Liver (tissue), 9 donors: ENCODE data around the gene MOXD1. TPM values are rescaled to one million over a fixed set of nuclear protein-coding genes. Genes with fewer than 3 reads are reported as not detected.

Experiments
- DNase-seq: peaks from one replicate; pipeline ENCODE4 v3.0.0-alpha.2; 2017; ENCODE audit warnings: low spot score
- H3K27ac ChIP-seq, 2 donors: one replicate each; pipeline ENCODE4 v1.7.0; 2013; ENCODE audit warnings: inconsistent platforms in 2 of 2, low read length in 2 of 2, control low read depth in 1 of 2, low read depth in 1 of 2, mild to moderate bottlenecking in 1 of 2
- H3K27me3 ChIP-seq, 4 donors: one replicate each; pipeline versions ENCODE4 v1.6.1 to v1.7.0; 2013; ENCODE audit warnings: low read length in 3 of 4, inconsistent platforms in 1 of 4, mild to moderate bottlenecking in 1 of 4, moderate library complexity in 1 of 4; ENCODE audit not compliant: control insufficient read depth in 4 of 4, insufficient read depth in 4 of 4
- H3K36me3 ChIP-seq, 4 donors: one replicate each; pipeline versions ENCODE4 v1.6.1 to v1.7.0; 2013; ENCODE audit warnings: low read length in 3 of 4, mild to moderate bottlenecking in 3 of 4, low read depth in 1 of 4, moderate library complexity in 1 of 4; ENCODE audit not compliant: control insufficient read depth in 4 of 4, insufficient read depth in 3 of 4
- H3K4me1 ChIP-seq, 4 donors: one replicate each; pipeline versions ENCODE4 v1.6.1 to v1.7.0; 2013; ENCODE audit warnings: low read length in 3 of 4, mild to moderate bottlenecking in 3 of 4, moderate library complexity in 1 of 4; ENCODE audit not compliant: control insufficient read depth in 4 of 4, insufficient read depth in 4 of 4
- H3K4me3 ChIP-seq, 3 donors: one replicate each; pipeline versions ENCODE4 v1.6.1 to v1.7.0; 2013; ENCODE audit warnings: low read length in 3 of 3, control low read depth in 1 of 3, low read depth in 1 of 3, mild to moderate bottlenecking in 1 of 3
- H3K9ac ChIP-seq, 2 donors: one replicate each; pipeline ENCODE4 v1.7.0; 2013; ENCODE audit warnings: low read length in 2 of 2, mild to moderate bottlenecking in 2 of 2, moderate library complexity in 2 of 2, control low read depth in 1 of 2, low read depth in 1 of 2
- H3K9me3 ChIP-seq, 4 donors: one replicate each; pipeline versions ENCODE4 v1.6.1 to v1.7.0; 2013; ENCODE audit warnings: low read length in 3 of 4; ENCODE audit not compliant: control insufficient read depth in 4 of 4
- ATF3 ChIP-seq: IDR thresholded peaks from 2 replicates; pipeline ENCODE4 v1.6.1; 2016; ENCODE audit warnings: antibody characterized with exemption
- CTCF ChIP-seq: fragments of 150-350 bp; IDR thresholded peaks from 2 replicates; pipeline ENCODE4 v1.5.1; 2017; ENCODE audit warnings: improper control_type of control experiment, low read depth, low read length; ENCODE audit not compliant: missing input control
- FOXA1 ChIP-seq: IDR thresholded peaks from 2 replicates; pipeline ENCODE4 v1.6.1; 2016; ENCODE audit warnings: antibody characterized with exemption
- FOXA2 ChIP-seq: IDR thresholded peaks from 2 replicates; pipeline ENCODE4 v1.6.1; 2016; ENCODE audit warnings: antibody characterized with exemption
- GABPA ChIP-seq, 2 donors: IDR thresholded peaks in 1 of 2; conservative IDR thresholded peaks in 1 of 2; 2 replicates each; pipeline ENCODE4 v1.6.1; 2016; ENCODE audit warnings: antibody characterized with exemption in 2 of 2, mild to moderate bottlenecking in 1 of 2, moderate library complexity in 1 of 2
- HNF4A ChIP-seq, 2 donors: conservative IDR thresholded peaks; 2 replicates each; pipeline ENCODE4 v1.6.1; 2016; ENCODE audit warnings: antibody characterized with exemption in 2 of 2, mild to moderate bottlenecking in 2 of 2
- HNF4G ChIP-seq: IDR thresholded peaks from 2 replicates; pipeline ENCODE4 v1.6.1; 2016; ENCODE audit warnings: antibody characterized with exemption
- JUND ChIP-seq, 2 donors: IDR thresholded peaks; 2 replicates each; pipeline ENCODE4 v1.6.1; 2016; ENCODE audit warnings: antibody characterized with exemption in 2 of 2
- MAX ChIP-seq: IDR thresholded peaks from 2 replicates; pipeline ENCODE4 v1.6.1; 2016; ENCODE audit warnings: antibody characterized with exemption
- NR2F2 ChIP-seq: IDR thresholded peaks from 2 replicates; pipeline ENCODE4 v1.6.1; 2016; ENCODE audit warnings: antibody characterized with exemption
- RAD21 ChIP-seq, 2 donors: IDR thresholded peaks; 2 replicates each; pipeline ENCODE4 v1.6.1; 2016; ENCODE audit warnings: antibody characterized with exemption in 2 of 2, mild to moderate bottlenecking in 2 of 2
- REST ChIP-seq: IDR thresholded peaks from 2 replicates; pipeline ENCODE4 v1.6.1; 2016; ENCODE audit warnings: antibody characterized with exemption, mild to moderate bottlenecking
- RXRA ChIP-seq, 2 donors: IDR thresholded peaks; 2 replicates each; pipeline ENCODE4 v1.6.1; 2017 to 2018; ENCODE audit warnings: antibody characterized with exemption in 2 of 2, mild to moderate bottlenecking in 1 of 2
- SP1 ChIP-seq: IDR thresholded peaks from 2 replicates; pipeline ENCODE4 v1.6.1; 2018; ENCODE audit warnings: antibody characterized with exemption, mild to moderate bottlenecking
- YY1 ChIP-seq: IDR thresholded peaks from 2 replicates; pipeline ENCODE4 v1.6.1; 2016; ENCODE audit warnings: antibody characterized with exemption, mild to moderate bottlenecking
- ZBTB33 ChIP-seq: IDR thresholded peaks from 2 replicates; pipeline ENCODE4 v1.6.1; 2016; ENCODE audit warnings: antibody characterized with exemption
- WGBS: extraction: QIAGEN DNeasy Blood & Tissue Kit; methylation state at CpG from one replicate; pipeline ENCODE4 v1.1.7; 2013; 5-methylcytosine and 5-hydroxymethylcytosine counted together
- polyA plus RNA-seq, 2 donors: library from polyadenylated mRNA; stranded (reverse) in 1 of 2; unstranded in 1 of 2; fragments of 200-250 nt in 1 of 2; fragments of >200 nt in 1 of 2; fragmentation: Nextera tagmentation in 1 of 2; extraction: Ambion mirVana in 1 of 2; gene quantifications; one replicate each; pipeline versions ENCODE4 v1.2.1 to v1.2.3, GENCODE V29; 2013 to 2015
- total RNA-seq, 2 donors: library from RNA; depleted of rRNA; stranded (reverse); fragments of >200 nt; gene quantifications; one replicate each; pipeline ENCODE4 v1.2.3, GENCODE V29; 2014
- donor health status: healthy.
- donor health status: healthy.
- donor health status: healthy.
- donor health status: healthy.
- donor health status: healthy.

Gene MOXD1
- total and polyA plus RNA-seq, 4 donors: 0.14 to 0.48 (median 0.24) TPM

- H3K4me1 ChIP-seq: no peaks in the 10 kb centered on the region
- H3K9me3 ChIP-seq: peaks cover 0 to 8% (median 6%) of the 10 kb centered on the region in 4 donors
- no peaks in the 10 kb centered on the region for H3K27me3 ChIP-seq
- TF ChIP-seq GABPA (IDR thresholded peaks at IDR 0.05 in 1 of 2, conservative IDR thresholded peaks at IDR 0.05 in 1 of 2) (no peak), CTCF (no peak), HNF4G (no peak), RXRA (IDR thresholded peaks at IDR 0.05) (no peak), ATF3 (no peak), NR2F2 (no peak), FOXA2 (no peak), JUND (IDR thresholded peaks at IDR 0.05) (no peak), FOXA1 (no peak), REST (no peak), SP1 (no peak), ZBTB33 (no peak), RAD21 (IDR thresholded peaks at IDR 0.05) (no peak), YY1 (no peak)
- no peak overlapping the region for H3K4me3 ChIP-seq
- no peak for DNase-seq
- WGBS: 96% methylated on average over 3 of the region's 3 CpGs
- no peak overlapping the region for H3K9ac ChIP-seq
- H3K27ac ChIP-seq: no peak overlapping the region
- no peaks in the 10 kb centered on the region for H3K36me3 ChIP-seq
Observed at GRCh38 chr6:132445201-132445951, 44.1 kb upstream of the MOXD1 start.

- Histone ChIP-seq H3K27me3 (no peaks in the 10 kb centered on the region), H3K36me3 (no peaks in the 10 kb centered on the region), H3K9me3 (peaks cover 0 to 8% (median 6%) of the 10 kb centered on the region in 4 donors), H3K4me1 (no peaks in the 10 kb centered on the region), H3K9ac (no peak overlapping the region), H3K27ac (no peak overlapping the region), H3K4me3 (no peak overlapping the region)
- DNase-seq: no peak
- TF ChIP-seq HNF4G (no peak), MAX (no peak), JUND (IDR thresholded peaks at IDR 0.05) (no peak), GABPA (IDR thresholded peaks at IDR 0.05 in 1 of 2, conservative IDR thresholded peaks at IDR 0.05 in 1 of 2) (no peak), RAD21 (IDR thresholded peaks at IDR 0.05) (no peak), CTCF (no peak), FOXA2 (no peak), HNF4A (conservative IDR thresholded peaks at IDR 0.05) (no peak)
Observed at GRCh38 chr6:132443206-132443605, 41.9 kb upstream of the MOXD1 start.
